ENCODE measurements around the gene KIAA0319L.

Gene KIAA0319L

GRCh38 chr1:35441926-35442579 lies 115.2 kb downstream of the KIAA0319L start:
- no peak for DNase-seq

GRCh38 chr1:35439626-35440025 lies 117.6 kb downstream of the KIAA0319L start:
- no peak for DNase-seq

GRCh38 chr1:35437200-35437599 lies 120.0 kb downstream of the KIAA0319L start:
- no peak for DNase-seq

GRCh38 chr1:35436078-35436477 lies 121.1 kb downstream of the KIAA0319L start:
- DNase-seq, result no peak

- no peak for DNase-seq
These were observed 122.5 kb downstream of the KIAA0319L start for GRCh38 chr1:35434703-35435102.

- DNase-seq, result no peak
These were observed 123.5 kb downstream of the KIAA0319L start for GRCh38 chr1:35433714-35434113.

- DNase-seq, result no peak
These were observed 125.0 kb downstream of the KIAA0319L start for GRCh38 chr1:35432231-35432630.

GRCh38 chr1:35431173-35431599 lies 126.0 kb downstream of the KIAA0319L start:
- no peak for DNase-seq

- DNase-seq, result no peak
These were observed 126.4 kb downstream of the KIAA0319L start for GRCh38 chr1:35430762-35431161.

- DNase-seq, result no peak
These were observed 128.8 kb downstream of the KIAA0319L start for GRCh38 chr1:35428360-35428759.

- no peak for DNase-seq
These were observed 131.1 kb downstream of the KIAA0319L start for GRCh38 chr1:35426097-35426586.

GRCh38 chr1:35408925-35409324 lies 148.3 kb downstream of the KIAA0319L start:
- DNase-seq, result no peak

- DNase-seq, result no peak
These were observed 149.5 kb downstream of the KIAA0319L start for GRCh38 chr1:35407743-35408142.

- DNase-seq, result no peak
These were observed 151.1 kb downstream of the KIAA0319L start for GRCh38 chr1:35406103-35406502.

- no peak for DNase-seq
These were observed 156.2 kb downstream of the KIAA0319L start for GRCh38 chr1:35401049-35401448.

GRCh38 chr1:35398739-35399138 lies 158.5 kb downstream of the KIAA0319L start:
- no peak for DNase-seq

- DNase-seq, result no peak
These were observed 162.8 kb downstream of the KIAA0319L start for GRCh38 chr1:35394386-35394785.

- no peak for DNase-seq
These were observed 166.4 kb downstream of the KIAA0319L start for GRCh38 chr1:35390600-35391494.

- DNase-seq, result no peak
These were observed 170.2 kb downstream of the KIAA0319L start for GRCh38 chr1:35386959-35387358.

GRCh38 chr1:35386290-35386689 lies 170.9 kb downstream of the KIAA0319L start:
- no peak for DNase-seq
